Measurements from ENCODE around the gene MCOLN3. TPM values are rescaled to one million over a fixed set of nuclear protein-coding genes. Genes with fewer than 3 reads are reported as not detected.

The MCOLN3 gene
- total RNA-seq, 4 donors from 2014 or later: 6.5 to 12.9 (median 8.6) TPM

GRCh38 chr1:84998642-84999280 lies 49.5 kb downstream of the MCOLN3 start:
- H3K4me3 ChIP-seq: peak overlapping the region; percentile 43 to 85 (median 74)
- WGBS, 2 donors: 45 to 48% methylated on average over 14 of the region's 14 CpGs
- no peaks in the 10 kb centered on the region for H3K36me3 ChIP-seq
- peaks cover 0 to 35% (median 16%) of the 10 kb centered on the region in 4 donors for H3K4me1 ChIP-seq
- peak overlapping the region in 1 of 4 donors; percentile 71 for H3K27ac ChIP-seq
- H3K9me3 ChIP-seq: no peaks in the 10 kb centered on the region
- H3K27me3 ChIP-seq: peaks cover 0 to 48% of the 10 kb centered on the region in 2 donors
- no peak for DNase-seq (ENCODE audit: low spot score in 2 of 2)
- TF ChIP-seq POLR2A (IDR thresholded peaks at IDR 0.05) (no peak), CTCF (IDR thresholded peaks at IDR 0.05) (no peak), EP300 (IDR thresholded peaks at IDR 0.05) (no peak)

GRCh38 chr1:84997667-84998600 lies 50.4 kb downstream of the MCOLN3 start:
- no peak for TF ChIP-seq POLR2A (IDR thresholded peaks at IDR 0.05)
- no peak for TF ChIP-seq EP300 (IDR thresholded peaks at IDR 0.05)
- no peak for TF ChIP-seq CTCF (IDR thresholded peaks at IDR 0.05)
- Histone ChIP-seq H3K4me1 (peaks cover 0 to 35% (median 16%) of the 10 kb centered on the region in 4 donors), H3K9me3 (no peaks in the 10 kb centered on the region), H3K27ac (peak overlapping the region in 3 of 4 donors; percentile 68 to 77 (median 71)), H3K36me3 (no peaks in the 10 kb centered on the region), H3K27me3 (peaks cover 0 to 48% of the 10 kb centered on the region in 2 donors), H3K4me3 (peak overlapping the region; percentile 43 to 85 (median 74))
- 2 to 3% methylated on average over 47 to 52 of the region's 58 CpGs for WGBS, 2 donors
- DNase-seq (ENCODE audit: low spot score in 2 of 2): no peak

GRCh38 chr1:84996846-84997666 lies 51.2 kb downstream of the MCOLN3 start, which contains the start of gene MCOLN2:
MCOLN2 (minus strand) TSS chr1:84997113; CDS start chr1:84996872, 241 bp downstream.
- peaks cover 0 to 35% (median 16%) of the 10 kb centered on the region in 4 donors for H3K4me1 ChIP-seq
- WGBS, 2 donors: 1 to 2% methylated on average over 36 to 52 of the region's 87 CpGs
- H3K27me3 ChIP-seq: peaks cover 0 to 48% of the 10 kb centered on the region in 2 donors
- H3K4me3 ChIP-seq: peak within 1 kb of the TSS; percentile 43 to 85 (median 74)
- no peak for DNase-seq (ENCODE audit: low spot score in 2 of 2)
- no peaks in the 10 kb centered on the region for H3K36me3 ChIP-seq
- TF ChIP-seq CTCF (IDR thresholded peaks at IDR 0.05) (no peak), POLR2A (IDR thresholded peaks at IDR 0.05) (peak in 1 of 2 donors; percentile 46), EP300 (IDR thresholded peaks at IDR 0.05) (peak in 1 of 2 donors; percentile 47)
- H3K27ac ChIP-seq: peak within 1 kb of the TSS in 3 of 4 donors; percentile 68 to 77 (median 71)
- no peaks in the 10 kb centered on the region for H3K9me3 ChIP-seq

GRCh38 chr1:84995484-84996334 lies 52.6 kb downstream of the MCOLN3 start:
- 74 to 77% methylated on average over 10 of the region's 10 CpGs for WGBS, 2 donors
- H3K4me1 ChIP-seq: peaks cover 0 to 31% (median 12%) of the 10 kb centered on the region in 4 donors
- no peak for DNase-seq (ENCODE audit: low spot score in 2 of 2)
- H3K36me3 ChIP-seq: no peaks in the 10 kb centered on the region
- no peak for TF ChIP-seq CTCF (IDR thresholded peaks at IDR 0.05)
- no peak for TF ChIP-seq POLR2A (IDR thresholded peaks at IDR 0.05)
- no peak for TF ChIP-seq EP300 (IDR thresholded peaks at IDR 0.05)
- no peaks in the 10 kb centered on the region for H3K9me3 ChIP-seq
- H3K27me3 ChIP-seq: peaks cover 0 to 43% of the 10 kb centered on the region in 2 donors
- peak overlapping the region in 3 of 4 donors; percentile 9 to 74 (median 73) for H3K4me3 ChIP-seq
- peak overlapping the region in 1 of 4 donors; percentile 68 for H3K27ac ChIP-seq

Measured in tibial nerve (tissue), 4 donors.